CD4-positive, alpha-beta T cell treated with Interleukin-10 for 1 hour (primary cell): ENCODE measurements around the gene ESPL1.
"Not testable (repeated sequence)": the region's sequence is repeated elsewhere in the genome, so short reads cannot be mapped to it uniquely, and the experiment has no call there.

Experiments used
- DNase-seq: peaks from one replicate; pipeline ENCODE4 v3.0.0-alpha.2; 2020

Gene ESPL1

GRCh38 chr12:53306826-53307225, 38.7 kb downstream of the ESPL1 start:
- no peak for DNase-seq

- no peak for DNase-seq
Observed at GRCh38 chr12:53308276-53308675, 40.2 kb downstream of the ESPL1 start.

GRCh38 chr12:53313996-53314395, 45.9 kb downstream of the ESPL1 start:
- DNase-seq: no peak

GRCh38 chr12:53320352-53321195, 52.5 kb downstream of the ESPL1 start:
- DNase-seq: no peak

GRCh38 chr12:53324113-53324778, 56.1 kb downstream of the ESPL1 start:
- peak; percentile 57 for DNase-seq

GRCh38 chr12:53324779-53325510, 56.8 kb downstream of the ESPL1 start:
- DNase-seq: peak; percentile 88

- DNase-seq: peak; percentile 14
Observed at GRCh38 chr12:53325511-53326061, 57.5 kb downstream of the ESPL1 start.

- DNase-seq: no peak
Observed at GRCh38 chr12:53326460-53327185, 58.5 kb downstream of the ESPL1 start.

GRCh38 chr12:53327435-53328042, 59.4 kb downstream of the ESPL1 start:
- peak; percentile 24 for DNase-seq

GRCh38 chr12:53328043-53328435, 59.9 kb downstream of the ESPL1 start:
- DNase-seq: no peak

- no peak for DNase-seq
Observed at GRCh38 chr12:53330671-53331070, 62.6 kb downstream of the ESPL1 start.

- not testable (repeated sequence) for DNase-seq
Observed at GRCh38 chr12:53332339-53332738, 64.2 kb downstream of the ESPL1 start.

GRCh38 chr12:53332744-53333143, 64.6 kb downstream of the ESPL1 start:
- DNase-seq: no peak

- DNase-seq: no peak
Observed at GRCh38 chr12:53333289-53333688, 65.2 kb downstream of the ESPL1 start.

- DNase-seq: no peak
Observed at GRCh38 chr12:53333845-53334244, 65.7 kb downstream of the ESPL1 start.

GRCh38 chr12:53334822-53335221, 66.7 kb downstream of the ESPL1 start:
- no peak for DNase-seq

GRCh38 chr12:53336181-53336681, 68.1 kb downstream of the ESPL1 start, which contains the start of gene SP7:
TSS of gene SP7 (minus strand) at chr12:53336354. CDS start at chr12:53335646, 708 bp downstream.
- DNase-seq: no peak

GRCh38 chr12:53338017-53338416, 69.9 kb downstream of the ESPL1 start:
- peak; percentile 19 for DNase-seq

GRCh38 chr12:53338916-53339315, 70.8 kb downstream of the ESPL1 start:
- no peak for DNase-seq

- no peak for DNase-seq
Observed at GRCh38 chr12:53340398-53340797, 72.3 kb downstream of the ESPL1 start.
